ENCODE results near the gene TBL3. TPM values are rescaled to one million over a fixed set of nuclear protein-coding genes. Genes with fewer than 3 reads are reported as not detected.

Gene TBL3
- total RNA-seq, 1 experiment from 2014 or later = 31.8 TPM

DNA sequence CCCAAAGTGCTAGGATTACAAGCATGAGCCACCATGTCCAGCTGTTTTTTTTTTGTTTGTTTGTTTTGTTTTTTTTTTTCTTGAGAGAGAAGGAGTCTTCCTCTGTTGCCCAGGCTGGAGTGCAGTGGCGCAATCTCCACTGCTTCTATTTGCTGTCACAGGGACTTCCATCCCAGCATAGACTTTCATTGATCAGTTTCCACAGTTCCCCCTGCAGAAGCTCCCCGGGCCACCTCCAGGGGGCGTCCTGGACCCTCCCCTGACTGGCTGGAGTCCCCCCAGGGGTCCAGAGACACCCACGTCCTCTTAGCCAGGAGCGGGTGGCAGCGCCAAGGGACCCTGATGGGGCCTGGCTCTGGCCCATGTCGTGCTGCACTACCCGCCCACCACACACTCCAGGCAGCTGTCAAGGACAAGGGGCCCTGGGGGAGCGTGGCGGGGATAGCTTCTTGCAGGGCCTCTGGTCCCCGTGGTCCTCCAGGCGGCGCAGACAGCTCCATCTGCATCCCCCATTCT is 44.6 kb downstream of the TBL3 start:
- Histone ChIP-seq H3K4me3 (no peak overlapping the region), H3K27ac (no peak overlapping the region), H3K4me1 (peaks cover 12% of the 10 kb centered on the region), H3K27me3 (peaks cover 8% of the 10 kb centered on the region; the same call in 1 of the 2 replicates), H3K36me3 (no peaks in the 10 kb centered on the region), H3K9me3 (replicated peaks) (no peaks in the 10 kb centered on the region)
- peak; percentile 63 to 64 for DNase-seq

DNA sequence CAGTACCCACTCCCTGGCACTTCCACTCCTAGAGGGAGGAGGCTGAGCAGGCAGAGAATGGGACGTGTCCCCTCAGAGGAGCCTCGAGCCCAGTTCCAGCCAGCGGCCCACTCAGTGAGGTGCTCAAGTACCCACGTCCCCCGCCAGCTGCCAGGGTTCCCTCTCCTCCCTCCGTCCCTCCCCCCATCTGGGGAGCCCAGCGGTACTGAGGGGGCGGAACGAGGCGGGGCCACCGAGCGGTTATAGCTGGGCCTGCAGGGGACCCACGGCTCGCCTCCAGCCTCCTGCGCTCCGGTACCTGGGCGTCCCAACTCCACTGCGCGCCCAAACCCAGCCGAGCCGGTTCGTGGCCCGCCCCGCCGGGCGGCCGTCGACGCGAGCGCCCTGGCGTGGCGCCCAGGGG is 47.7 kb downstream of the TBL3 start, which contains the start of gene NPW:
NPW (plus strand) TSS at position 268 of the 403 bp plus-strand sequence.
- Histone ChIP-seq H3K9me3 (replicated peaks) (no peaks in the 10 kb centered on the region), H3K4me3 (peak within 1 kb of the TSS; percentile 21; the same call in 1 of the 2 replicates), H3K27me3 (peaks cover 8% of the 10 kb centered on the region; the same call in 1 of the 2 replicates), H3K27ac (no peak within 1 kb of the TSS), H3K36me3 (no peaks in the 10 kb centered on the region), H3K4me1 (peaks cover 12% of the 10 kb centered on the region)
- peak in 1 of 2 experiments; percentile 37 for DNase-seq

DNA sequence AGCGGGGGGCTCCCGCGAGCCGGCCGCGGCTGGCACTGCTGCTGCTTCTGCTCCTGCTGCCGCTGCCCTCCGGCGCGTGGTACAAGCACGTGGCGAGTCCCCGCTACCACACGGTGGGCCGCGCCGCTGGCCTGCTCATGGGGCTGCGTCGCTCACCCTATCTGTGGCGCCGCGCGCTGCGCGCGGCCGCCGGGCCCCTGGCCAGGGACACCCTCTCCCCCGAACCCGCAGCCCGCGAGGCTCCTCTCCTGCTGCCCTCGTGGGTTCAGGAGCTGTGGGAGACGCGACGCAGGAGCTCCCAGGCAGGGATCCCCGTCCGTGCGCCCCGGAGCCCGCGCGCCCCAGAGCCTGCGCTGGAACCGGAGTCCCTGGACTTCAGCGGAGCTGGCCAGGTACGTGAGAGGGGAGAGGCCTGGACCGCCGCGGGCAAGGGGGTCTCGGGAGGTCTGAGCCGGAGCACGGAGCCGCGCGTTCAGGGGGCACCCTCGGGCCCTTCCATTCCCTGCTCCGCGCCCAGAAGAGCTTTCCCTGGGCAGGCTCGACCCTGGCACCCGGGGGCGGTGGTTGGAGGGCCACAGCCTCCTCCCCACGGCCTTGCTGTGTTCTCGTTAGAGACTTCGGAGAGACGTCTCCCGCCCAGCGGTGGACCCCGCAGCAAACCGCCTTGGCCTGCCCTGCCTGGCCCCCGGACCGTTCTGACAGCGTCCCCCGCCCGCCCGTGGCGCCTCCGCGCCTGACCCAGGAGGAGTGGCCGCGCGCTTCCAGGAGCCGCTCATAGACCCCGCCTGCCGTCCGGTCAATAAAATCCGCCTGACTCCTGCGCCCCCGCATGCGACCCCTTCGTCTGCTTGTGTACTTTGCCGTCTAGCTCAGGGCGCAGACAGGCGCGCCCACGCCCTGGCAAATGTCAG is 48.3 kb downstream of the TBL3 start:
- no peak overlapping the region for H3K27ac ChIP-seq
- H3K4me1 ChIP-seq = peaks cover 12% of the 10 kb centered on the region
- no peak for DNase-seq
- peaks cover 8% of the 10 kb centered on the region; the same call in 1 of the 2 replicates for H3K27me3 ChIP-seq
- H3K36me3 ChIP-seq = no peaks in the 10 kb centered on the region
- peak overlapping the region; percentile 21; the same call in 1 of the 2 replicates for H3K4me3 ChIP-seq
- H3K9me3 ChIP-seq (replicated peaks) = no peaks in the 10 kb centered on the region

DNA sequence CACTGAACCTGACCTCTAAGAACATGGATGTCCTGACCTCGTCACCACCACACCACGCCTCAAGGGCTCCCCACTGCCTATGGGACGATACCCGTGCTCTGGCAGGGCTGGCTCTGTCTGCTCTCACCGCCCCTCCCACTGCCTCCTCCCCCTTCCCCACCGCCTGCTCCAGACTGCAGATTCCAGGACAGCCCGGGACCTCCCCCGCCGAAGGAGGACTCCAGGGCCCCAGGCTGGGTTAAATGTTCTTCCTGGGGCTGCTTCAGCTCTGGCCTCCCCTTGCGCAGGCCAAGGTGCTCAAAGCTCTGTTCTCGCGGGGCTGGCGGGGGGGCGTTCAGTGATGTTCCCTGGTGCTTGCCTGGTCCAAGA is 50.9 kb downstream of the TBL3 start:
- Histone ChIP-seq H3K4me1 (no peaks in the 10 kb centered on the region; the same call in 1 of the 2 replicates), H3K27ac (no peak overlapping the region), H3K27me3 (peaks cover 19% of the 10 kb centered on the region; the same call in 1 of the 2 replicates), H3K36me3 (no peaks in the 10 kb centered on the region), H3K9me3 (replicated peaks) (no peaks in the 10 kb centered on the region), H3K4me3 (peak overlapping the region; percentile 49)
- peak; percentile 58 to 63 for DNase-seq

DNA sequence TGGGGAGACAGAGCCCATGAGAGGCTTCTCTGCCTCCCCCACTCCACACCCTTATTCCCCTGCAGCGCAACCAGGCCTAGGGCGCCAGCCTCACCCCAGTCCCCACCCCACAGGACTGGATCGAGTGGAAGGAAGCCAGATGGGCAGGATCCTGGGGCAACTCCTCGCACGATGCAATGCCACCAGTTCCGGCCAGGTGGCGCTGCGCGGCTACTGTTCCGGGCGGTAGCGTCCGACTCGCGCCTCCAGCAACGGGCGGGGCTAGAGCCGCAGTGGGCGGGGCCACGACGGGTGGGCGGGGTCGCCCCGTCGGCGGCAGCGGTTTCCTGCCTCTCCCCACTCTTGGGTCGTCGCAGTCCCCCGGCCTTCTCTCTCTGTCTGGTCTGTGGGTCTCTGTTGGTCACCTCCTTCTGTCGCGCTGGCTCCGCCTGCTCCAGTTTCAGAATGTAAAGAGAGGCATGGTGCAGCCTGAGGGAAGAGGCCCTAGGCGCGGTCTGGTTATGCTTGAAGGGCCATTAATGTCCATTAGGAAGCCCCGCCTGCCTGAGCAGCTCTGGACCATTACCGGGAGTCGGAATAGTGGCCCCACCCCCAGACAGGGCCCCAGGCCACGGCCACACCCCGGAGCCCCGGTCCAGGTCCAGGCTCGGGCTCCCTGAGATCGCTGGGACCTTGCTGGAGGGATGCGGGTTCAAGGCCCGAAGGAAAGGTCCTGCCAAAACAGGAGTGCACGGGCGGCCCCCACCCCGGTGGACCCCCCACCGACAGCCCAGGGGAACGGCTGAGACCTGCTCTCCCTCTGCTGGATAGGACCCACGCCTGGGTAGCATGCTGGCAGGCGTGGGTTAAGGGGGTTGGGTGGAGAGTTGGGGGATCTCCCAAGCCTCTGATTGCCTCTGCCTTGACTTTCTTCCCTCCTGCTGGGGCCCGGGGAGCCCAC is 51.5 kb downstream of the TBL3 start:
- peak; percentile 84 to 93 for DNase-seq
- Histone ChIP-seq H3K36me3 (no peaks in the 10 kb centered on the region), H3K9me3 (replicated peaks) (no peaks in the 10 kb centered on the region), H3K27me3 (peaks cover 25% of the 10 kb centered on the region; the same call in 1 of the 2 replicates), H3K4me3 (peak overlapping the region; percentile 49), H3K4me1 (no peaks in the 10 kb centered on the region; the same call in 1 of the 2 replicates), H3K27ac (peak overlapping the region; percentile 17; the same call in 1 of the 2 replicates)

DNA sequence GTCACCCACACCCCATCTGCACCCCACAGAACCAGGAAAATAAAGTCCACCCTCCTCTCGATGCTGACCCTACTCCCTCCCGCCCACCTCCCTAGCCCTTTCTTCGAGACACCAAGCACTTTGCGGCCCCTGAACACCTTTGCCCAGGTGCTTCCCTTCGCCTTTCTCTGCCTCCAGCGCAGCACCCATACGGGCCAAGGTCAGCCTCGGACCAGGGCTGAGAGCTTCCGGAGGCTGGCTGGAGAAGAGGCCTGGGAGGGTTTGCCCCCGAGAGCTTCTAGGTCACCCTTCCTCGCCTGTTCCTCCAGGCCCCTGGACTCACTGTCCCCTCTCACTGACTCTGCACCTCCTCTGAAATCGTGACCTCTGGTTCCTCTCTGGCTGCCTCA is 52.2 kb downstream of the TBL3 start:
- no peak for DNase-seq
- no peak overlapping the region for H3K27ac ChIP-seq
- no peaks in the 10 kb centered on the region for H3K9me3 ChIP-seq (replicated peaks)
- no peaks in the 10 kb centered on the region for H3K36me3 ChIP-seq
- peaks cover 21% of the 10 kb centered on the region; the same call in 1 of the 2 replicates for H3K27me3 ChIP-seq
- no peaks in the 10 kb centered on the region; the same call in 1 of the 2 replicates for H3K4me1 ChIP-seq
- H3K4me3 ChIP-seq = peak overlapping the region; percentile 49; the same call in 1 of the 2 replicates

DNA sequence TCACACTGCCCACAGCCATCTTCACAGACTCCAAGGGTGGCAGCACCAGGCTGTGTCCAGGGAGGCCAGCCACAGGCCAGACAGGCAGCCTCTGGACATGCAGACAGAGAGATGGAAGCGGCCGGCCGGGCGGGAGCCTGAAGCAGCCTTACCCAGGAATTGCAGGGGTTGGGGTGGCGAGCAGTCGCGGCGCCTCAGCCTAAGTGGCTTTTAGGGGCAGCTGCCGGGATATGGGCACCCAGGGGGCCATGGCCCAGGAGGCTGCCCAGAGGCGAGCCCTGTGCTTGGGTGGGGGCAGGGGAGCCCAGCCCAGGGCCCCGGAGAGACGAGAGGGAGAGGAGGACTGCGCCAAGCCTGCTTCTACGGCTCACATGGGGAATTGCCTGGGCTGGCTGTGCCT is 53.4 kb downstream of the TBL3 start:
- H3K4me3 ChIP-seq = no peak overlapping the region
- H3K4me1 ChIP-seq = no peaks in the 10 kb centered on the region; the same call in 1 of the 2 replicates

DNA sequence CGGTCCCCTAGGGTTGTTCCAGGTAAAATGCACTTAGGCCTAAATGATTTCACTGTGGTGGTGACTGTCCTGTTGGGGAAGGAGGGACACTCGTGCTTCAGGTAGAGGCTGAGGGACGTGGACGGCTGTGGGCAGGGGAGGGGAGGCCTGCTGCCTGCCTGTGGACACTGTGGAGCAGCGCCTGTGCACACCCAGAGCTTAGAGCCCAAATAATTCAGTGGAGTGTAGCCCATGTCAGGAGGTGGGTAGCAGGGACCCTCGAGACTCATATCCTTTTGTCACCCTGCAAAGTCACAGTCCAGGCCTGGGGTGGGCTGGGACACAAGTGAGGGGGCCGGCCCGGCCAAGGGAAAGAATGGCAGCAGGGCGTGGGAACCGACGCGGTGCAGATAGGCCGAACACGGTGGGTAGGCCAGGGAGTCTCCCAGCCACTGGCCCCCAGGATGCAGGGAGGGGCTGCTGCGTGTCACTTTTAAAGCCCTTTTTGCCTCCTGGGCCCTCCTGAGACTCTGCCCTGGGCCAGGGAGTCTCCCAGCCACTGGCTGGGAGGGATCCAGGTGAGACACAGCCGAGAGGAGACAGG is 54.1 kb downstream of the TBL3 start:
- H3K27me3 ChIP-seq = peaks cover 17% of the 10 kb centered on the region; the same call in 1 of the 2 replicates
- no peaks in the 10 kb centered on the region; the same call in 1 of the 2 replicates for H3K4me1 ChIP-seq
- no peaks in the 10 kb centered on the region for H3K36me3 ChIP-seq
- H3K9me3 ChIP-seq (replicated peaks) = no peaks in the 10 kb centered on the region
- no peak overlapping the region for H3K27ac ChIP-seq
- H3K4me3 ChIP-seq = no peak overlapping the region
- no peak for DNase-seq

More for the DNA sequence above, 53.4 kb downstream of the TBL3 start:
- no peaks in the 10 kb centered on the region for H3K9me3 ChIP-seq (replicated peaks)
- no peak for DNase-seq
- H3K27ac ChIP-seq = no peak overlapping the region
- peaks cover 17% of the 10 kb centered on the region; the same call in 1 of the 2 replicates for H3K27me3 ChIP-seq
- no peaks in the 10 kb centered on the region for H3K36me3 ChIP-seq

DNA sequence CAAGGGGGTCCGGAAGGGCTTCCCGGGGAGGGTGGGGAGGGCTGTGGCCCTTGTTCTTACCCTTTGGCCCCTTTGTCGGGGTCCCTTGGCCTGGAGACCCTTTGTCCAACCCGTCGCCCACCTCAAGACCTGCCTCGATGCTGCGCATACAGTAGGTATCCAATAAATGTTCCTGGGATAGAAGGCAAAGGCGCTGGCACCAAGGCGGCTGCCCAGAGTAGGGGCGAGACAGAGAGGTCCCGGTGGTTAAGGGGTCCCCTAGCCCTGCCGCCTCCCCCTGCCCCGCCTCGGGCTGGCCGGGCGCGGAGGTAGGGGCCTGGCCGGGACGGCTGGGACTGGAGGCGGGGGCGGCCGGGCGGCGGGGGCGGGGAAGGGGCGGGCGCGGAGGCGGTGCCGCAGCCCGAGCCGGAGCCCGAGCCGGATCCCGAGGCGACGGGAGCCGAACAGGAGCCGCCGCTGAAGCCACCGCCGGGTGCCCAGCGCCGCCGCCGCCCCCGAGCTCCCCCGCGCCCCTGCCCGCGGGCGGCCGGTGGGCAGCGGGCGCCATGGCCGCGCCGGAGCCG is 54.7 kb downstream of the TBL3 start, which contains the start of gene NHERF2:
NHERF2 (plus strand) TSS at position 442 of the 563 bp plus-strand sequence; CDS start at position 546, 104 bp downstream.
- H3K36me3 ChIP-seq = no peaks in the 10 kb centered on the region
- DNase-seq = no peak
- no peaks in the 10 kb centered on the region for H3K9me3 ChIP-seq (replicated peaks)
- no peaks in the 10 kb centered on the region; the same call in 1 of the 2 replicates for H3K4me1 ChIP-seq
- H3K27ac ChIP-seq = no peak within 1 kb of the TSS
- H3K27me3 ChIP-seq = peaks cover 17% of the 10 kb centered on the region; the same call in 1 of the 2 replicates
- H3K4me3 ChIP-seq = peak within 1 kb of the TSS; percentile 31; the same call in 1 of the 2 replicates

DNA sequence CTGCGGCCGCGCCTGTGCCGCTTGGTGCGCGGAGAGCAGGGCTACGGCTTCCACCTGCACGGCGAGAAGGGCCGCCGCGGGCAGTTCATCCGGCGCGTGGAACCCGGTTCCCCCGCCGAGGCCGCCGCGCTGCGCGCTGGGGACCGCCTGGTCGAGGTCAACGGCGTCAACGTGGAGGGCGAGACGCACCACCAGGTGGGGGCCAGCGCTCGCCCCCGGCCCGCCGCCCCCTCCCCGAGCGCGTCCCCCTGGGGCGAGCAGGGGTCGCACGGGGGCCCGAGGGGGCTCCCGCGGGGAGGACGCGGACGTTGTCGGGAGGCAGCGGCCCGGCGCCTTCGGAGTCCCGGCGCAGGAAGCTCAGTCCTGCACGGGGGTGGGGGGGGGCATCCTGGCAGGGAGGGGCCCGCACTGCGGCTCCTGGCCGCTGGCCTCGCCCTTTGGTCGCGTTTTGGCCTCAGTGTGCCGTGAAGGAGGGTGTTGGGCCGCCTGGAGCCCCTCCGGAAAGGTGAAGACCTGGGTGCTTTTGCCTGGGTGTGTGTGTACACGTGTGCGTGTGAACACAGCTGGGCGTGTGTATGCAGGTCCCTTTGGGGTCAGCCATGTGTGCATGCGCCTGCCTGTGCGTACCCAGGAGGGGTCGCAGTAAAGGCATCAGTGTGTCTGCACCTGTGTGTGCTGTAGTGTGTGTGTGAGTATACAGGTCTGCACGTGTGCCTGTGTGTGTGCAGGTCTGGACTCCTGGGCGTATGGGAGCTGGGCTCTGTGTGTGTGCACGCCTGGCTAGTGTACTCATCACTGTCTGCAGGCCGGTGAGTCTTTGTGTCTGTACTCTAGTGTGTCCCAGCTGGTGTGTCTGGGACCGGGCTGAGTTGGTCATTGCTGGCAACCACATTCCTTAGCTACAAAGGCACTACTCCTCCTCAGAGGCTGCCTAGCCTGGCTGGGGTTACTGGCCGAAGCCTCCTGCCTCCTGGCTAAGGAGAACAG is 55.5 kb downstream of the TBL3 start:
- no peak for DNase-seq
- Histone ChIP-seq H3K4me1 (peaks cover 2% of the 10 kb centered on the region), H3K27me3 (peaks cover 17% of the 10 kb centered on the region; the same call in 1 of the 2 replicates), H3K36me3 (no peaks in the 10 kb centered on the region), H3K9me3 (replicated peaks) (no peaks in the 10 kb centered on the region), H3K4me3 (peak overlapping the region; percentile 31; the same call in 1 of the 2 replicates), H3K27ac (no peak overlapping the region)

DNA sequence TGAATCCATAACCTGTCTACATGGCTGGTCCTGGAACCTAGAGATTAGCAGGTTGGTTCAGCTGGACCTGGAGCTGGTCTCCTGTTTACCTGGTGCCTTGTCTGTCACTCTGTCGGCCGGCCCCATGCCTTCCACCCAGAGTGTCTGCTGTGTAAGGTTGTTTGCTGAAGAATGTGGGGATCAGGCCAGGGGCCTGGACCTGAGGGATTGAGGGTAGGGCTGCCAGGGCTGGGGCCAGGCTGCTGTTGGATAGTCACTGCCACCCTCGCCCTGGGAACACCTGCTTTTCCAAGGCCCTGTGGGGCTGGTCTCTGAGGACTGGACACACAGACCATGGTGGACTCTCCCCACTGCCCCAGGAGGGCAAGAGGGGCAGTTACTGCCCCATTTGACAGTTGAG is 56.3 kb downstream of the TBL3 start:
- H3K9me3 ChIP-seq (replicated peaks) = no peaks in the 10 kb centered on the region
- peaks cover 11% of the 10 kb centered on the region for H3K4me1 ChIP-seq
- no peak overlapping the region for H3K27ac ChIP-seq
- no peak for DNase-seq
- no peak overlapping the region for H3K4me3 ChIP-seq
- H3K36me3 ChIP-seq = no peaks in the 10 kb centered on the region
- H3K27me3 ChIP-seq = peaks cover 17% of the 10 kb centered on the region; the same call in 1 of the 2 replicates

DNA sequence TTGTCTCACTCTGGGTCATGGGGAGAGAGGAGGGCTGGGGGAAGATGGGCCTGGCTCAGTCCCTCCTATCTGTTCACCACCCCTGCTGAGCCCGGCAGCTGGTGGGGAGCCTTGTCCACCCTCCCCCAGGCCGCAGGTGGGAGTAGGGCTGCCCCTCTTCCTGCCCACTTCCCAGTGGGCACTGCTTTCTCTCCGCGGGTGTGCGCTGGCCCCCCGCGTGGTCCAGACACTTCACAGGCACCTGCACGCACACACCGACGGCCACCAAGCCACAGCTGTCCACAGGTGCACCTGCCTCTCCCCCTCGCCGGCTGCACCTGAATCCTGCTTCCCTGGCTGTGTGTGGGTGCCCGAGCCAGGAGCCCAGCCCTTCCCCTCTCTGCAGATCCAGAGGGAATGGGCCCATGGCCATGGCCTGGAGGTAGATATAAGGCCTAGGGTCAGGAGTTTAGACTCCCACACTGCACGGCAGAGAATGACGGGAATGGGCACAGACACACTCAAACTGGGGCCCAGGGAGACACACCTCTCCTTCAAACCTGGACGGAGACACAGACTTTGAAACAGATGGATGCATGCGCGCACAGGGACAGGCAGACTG is 56.9 kb downstream of the TBL3 start:
- no peaks in the 10 kb centered on the region for H3K36me3 ChIP-seq
- no peaks in the 10 kb centered on the region for H3K9me3 ChIP-seq (replicated peaks)
- H3K4me3 ChIP-seq = no peak overlapping the region
- H3K4me1 ChIP-seq = peaks cover 13% of the 10 kb centered on the region
- H3K27me3 ChIP-seq = peaks cover 17% of the 10 kb centered on the region; the same call in 1 of the 2 replicates
- no peak overlapping the region for H3K27ac ChIP-seq
- no peak for DNase-seq

Measured in SJCRH30 (cell line).